Measurements from ENCODE around the gene POLD3. TPM values are rescaled to one million over a fixed set of nuclear protein-coding genes. Genes with fewer than 3 reads are reported as not detected.

Gene POLD3
- total and polyA plus RNA-seq, 10 of the 15 experiments (the other 5 are each of a cell fraction or from before 2014, with no cell fraction given), result 23.8 to 63.7 (median 38.7) TPM

GRCh38 chr11:74637700-74638099, 45.3 kb downstream of the POLD3 start:
- ATAC-seq (no peak), DNase-seq (ENCODE audit: low read depth, low spot score) (no peak), FAIRE-seq (no peak)
- Histone ChIP-seq H3K9ac (ENCODE audit: control insufficient read depth, insufficient read depth, low read length) (no peak overlapping the region), H3K4me3 (no peak overlapping the region), H2AFZ (ENCODE audit: control insufficient read depth, low read depth, low read length) (no peak overlapping the region), H3K27ac (ENCODE audit: control insufficient read depth, insufficient read depth) (no peak overlapping the region), H3K36me3 (ENCODE audit: control insufficient read depth in 2 of 2, insufficient read depth in 2 of 2, low read length in 1 of 2) (peaks cover 5 to 21% of the 10 kb centered on the region in 2 experiments), H3K79me2 (ENCODE audit: control insufficient read depth, insufficient read depth, low read length) (no peaks in the 10 kb centered on the region), H3K4me2 (ENCODE audit: control insufficient read depth, insufficient read depth) (no peak overlapping the region), H3K4me1 (ENCODE audit: control insufficient read depth, insufficient read depth, low read length) (no peaks in the 10 kb centered on the region), H3K9me3 (replicated peaks; ENCODE audit: control insufficient read depth, insufficient read depth, low read length) (no peaks in the 10 kb centered on the region), H3K27me3 (replicated peaks in 1 of 2; ENCODE audit: control insufficient read depth in 2 of 2, insufficient read depth in 2 of 2, low read length in 1 of 2) (no peaks in the 10 kb centered on the region), H4K20me1 (ENCODE audit: control insufficient read depth, insufficient read depth) (no peaks in the 10 kb centered on the region)
- WGBS (ENCODE audit: insufficient coverage, insufficient replicate concordance, low lambda C conversion rate, missing lambda C conversion rate), result 95% methylated on average over 1 of the region's 1 CpG
- in situ Hi-C loops (cut with MboI) (no loop called here), intact Hi-C loops (cut with micrococcal nuclease; ENCODE audit: unreplicated experiment) (no loop called here)
- no TSS peak for BruUV-seq (replicated peaks)
- CTCF ChIA-PET, result interaction anchor here (1.5 kb wide), 1 partner anchor 43 kb away, joined by 3 read pairs; no protein-coding TSS in a partner anchor
- SMC1A ChIA-PET (ENCODE audit: uncharacterized antibody, unreplicated experiment), result interaction anchor here (1.6 to 1.8 kb wide), 2 partner anchors 9 to 12 kb away, joined by 4 to 12 read pairs; no protein-coding TSS in a partner anchor
- POLR2A ChIA-PET, result no interaction called here
- TF ChIP-seq CREM (IDR thresholded peaks at IDR 0.05; ENCODE audit: low read depth) (no peak), FOS (IDR thresholded peaks at IDR 0.05; ENCODE audit: borderline replicate concordance, extremely low read depth, insufficient read length) (no peak), SMAD5 (IDR thresholded peaks at IDR 0.05; ENCODE audit: low read depth) (no peak), BCLAF1 (IDR thresholded peaks at IDR 0.05) (no peak), CBX5 (IDR thresholded peaks at IDR 0.05; ENCODE audit: low read depth) (no peak), JUND (IDR thresholded peaks at IDR 0.05; ENCODE audit: low read depth, low read length) (no peak), ZNF24 (IDR thresholded peaks at IDR 0.05) (no peak), ZBTB33 (IDR thresholded peaks at IDR 0.05) (no peak), EP300 (IDR thresholded peaks at IDR 0.05; ENCODE audit: borderline replicate concordance in 1 of 2, control insufficient read depth in 1 of 2, low read depth in 2 of 2, low read length in 2 of 2) (no peak), KAT2A (conservative IDR thresholded peaks at IDR 0.05; ENCODE audit: control insufficient read depth, low read depth, low read length) (no peak), MTA3 (IDR thresholded peaks at IDR 0.05; ENCODE audit: borderline replicate concordance, low read length) (no peak), ATF3 (IDR thresholded peaks at IDR 0.05; ENCODE audit: borderline replicate concordance, extremely low read depth, low read depth, low read length) (no peak)
- RAD21 ChIA-PET (ENCODE audit: unreplicated experiment), result no interaction called here
